OCI-LY3 (cell line): ENCODE results near the gene RAB8B.
"Not testable (repeated sequence)": the region's sequence is repeated elsewhere in the genome, so short reads cannot be mapped to it uniquely, and the experiment has no call there.

Source experiments
- H2AFZ ChIP-seq: fragments of 200-600, 300-600 bp; shearing (Covaris generic); 2 replicates; pipeline ENCODE4 v1.6.0; 2014; ENCODE audit warnings: antibody characterized with exemption, low read depth, low read length
- H3K27ac ChIP-seq: fragments of 200-600, 300-600 bp; sonication (generic); 2 replicates; pipeline ENCODE4 v1.5.1; 2014; ENCODE audit warnings: mild to moderate bottlenecking, low read length, moderate library complexity, mixed read lengths
- H3K27me3 ChIP-seq: fragments of 200-600, 300-600 bp; sonication (generic); 2 replicates; pipeline ENCODE4 v1.6.1; 2014; ENCODE audit warnings: low read depth, low read length, mixed read lengths
- H3K36me3 ChIP-seq: fragments of 200-600, 300-600 bp; sonication (generic); replicated peaks from 2 replicates; pipeline ENCODE3; 2014; ENCODE audit warnings: low read depth, low read length, mixed read lengths
- H3K4me1 ChIP-seq: fragments of 300-600, 200-600 bp; sonication (generic); 2 replicates; pipeline ENCODE4 v1.6.1; 2014; ENCODE audit warnings: low read length, mixed read lengths
- H3K4me2 ChIP-seq: fragments of 200-600, 300-600 bp; sonication (generic); 2 replicates; pipeline ENCODE4 v1.6.1; 2014; ENCODE audit warnings: low read length, mixed read lengths
- H3K4me3 ChIP-seq: fragments of 300-600, 200-600 bp; sonication (generic); 2 replicates; pipeline ENCODE4 v1.5.1; 2014; ENCODE audit warnings: antibody characterized with exemption, mild to moderate bottlenecking, low read length, moderate library complexity
- H3K79me2 ChIP-seq: fragments of 300-600, 200-600 bp; shearing (Covaris generic); 2 replicates; pipeline ENCODE4 v1.6.1; 2014; ENCODE audit warnings: mild to moderate bottlenecking, low read length, mixed read lengths
- H3K9ac ChIP-seq: fragments of 300-600, 200-600 bp; shearing (Covaris generic); 2 replicates; pipeline ENCODE4 v1.6.0; 2014; ENCODE audit warnings: mild to moderate bottlenecking, low read length, moderate library complexity
- H3K9me3 ChIP-seq: fragments of 200-600, 300-600 bp; shearing (Covaris generic); 2 replicates; pipeline ENCODE4 v1.6.1; 2014; ENCODE audit warnings: low read length, mixed read lengths; ENCODE audit not compliant: insufficient read depth
- H4K20me1 ChIP-seq: fragments of 200-600, 300-600 bp; sonication (generic); 2 replicates; pipeline ENCODE4 v1.6.1; 2016; ENCODE audit warnings: low read length, mixed read lengths; ENCODE audit not compliant: insufficient read depth
- CTCF ChIP-seq: fragments of 200-600, 300-600 bp; sonication (generic); IDR thresholded peaks from 2 replicates; pipeline ENCODE4 v1.5.1; 2014; ENCODE audit warnings: antibody characterized with exemption, low read length, low read depth
- EZH2phosphoT487 ChIP-seq: fragments of 200-600 bp; shearing (Covaris generic); IDR thresholded peaks from 2 replicates; pipeline ENCODE4 v1.6.1; 2018; ENCODE audit warnings: antibody characterized with exemption, mixed run types, low read depth

The RAB8B gene

DNA sequence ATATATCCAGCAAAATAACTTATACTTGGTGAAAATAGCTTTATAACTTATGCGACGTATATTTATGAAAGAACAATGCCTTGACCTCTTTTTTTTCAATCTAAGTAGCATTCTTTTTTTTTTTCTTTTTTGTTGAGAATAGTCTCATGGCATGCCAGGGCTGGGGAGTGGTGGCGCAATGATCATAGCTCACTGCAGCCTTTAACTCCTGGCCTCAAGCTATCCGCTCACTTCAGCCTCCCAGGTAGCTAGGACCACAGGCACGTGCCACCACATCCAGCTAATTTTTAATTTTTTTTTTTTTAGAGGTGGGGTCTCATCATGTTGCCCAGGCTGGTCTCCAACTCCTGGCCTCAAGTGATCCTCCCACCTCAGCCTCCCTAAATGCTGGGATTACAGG, 43.5 kb downstream of the RAB8B start:
- H3K4me2 ChIP-seq = no peak overlapping the region
- H3K27ac ChIP-seq = no peak overlapping the region
- no peaks in the 10 kb centered on the region for H3K36me3 ChIP-seq
- no peaks in the 10 kb centered on the region for H3K27me3 ChIP-seq
- peaks cover 7% of the 10 kb centered on the region for H4K20me1 ChIP-seq
- no peak overlapping the region for H3K4me3 ChIP-seq
- H3K4me1 ChIP-seq = peaks cover 9% of the 10 kb centered on the region
- no peaks in the 10 kb centered on the region for H3K79me2 ChIP-seq
- no peaks in the 10 kb centered on the region for H3K9me3 ChIP-seq
- no peak overlapping the region for H2AFZ ChIP-seq
- no peak overlapping the region for H3K9ac ChIP-seq
- TF ChIP-seq EZH2phosphoT487 (no peak), CTCF (no peak)

- Histone ChIP-seq H3K9ac (no peak overlapping the region), H3K4me1 (peaks cover 9% of the 10 kb centered on the region), H3K79me2 (0 out of 2 replicates have a peak, but pooled peaks cover 3% of the 10 kb centered on the region), H3K4me2 (peak overlapping the region; percentile 12; the same call in 1 of the 2 replicates), H3K27me3 (no peaks in the 10 kb centered on the region), H3K9me3 (no peaks in the 10 kb centered on the region), H2AFZ (no peak overlapping the region), H3K27ac (no peak overlapping the region), H4K20me1 (peaks cover 6% of the 10 kb centered on the region), H3K4me3 (no peak overlapping the region), H3K36me3 (no peaks in the 10 kb centered on the region)
- TF ChIP-seq CTCF (no peak), EZH2phosphoT487 (no peak)
These were observed 44.4 kb downstream of the RAB8B start for GRCh38 chr15:63233667-63234423.

- H3K4me3 ChIP-seq = no peak overlapping the region
- no peaks in the 10 kb centered on the region for H3K27me3 ChIP-seq
- peaks cover under 1% of the 10 kb centered on the region; the same call in 1 of the 2 replicates for H4K20me1 ChIP-seq
- H3K36me3 ChIP-seq = no peaks in the 10 kb centered on the region
- no peak overlapping the region for H3K27ac ChIP-seq
- no peaks in the 10 kb centered on the region for H3K9me3 ChIP-seq
- H3K4me2 ChIP-seq = no peak overlapping the region
- TF ChIP-seq EZH2phosphoT487 (no peak), CTCF (no peak)
- H3K9ac ChIP-seq = no peak overlapping the region
- no peak overlapping the region for H2AFZ ChIP-seq
- H3K4me1 ChIP-seq = peaks cover 9% of the 10 kb centered on the region
- H3K79me2 ChIP-seq = 0 out of 2 replicates have a peak, but pooled peaks cover 3% of the 10 kb centered on the region
These were observed 45.1 kb downstream of the RAB8B start for GRCh38 chr15:63234451-63234870.

- peaks cover 9% of the 10 kb centered on the region for H3K4me1 ChIP-seq
- H4K20me1 ChIP-seq = no peaks in the 10 kb centered on the region; the same call in 1 of the 2 replicates
- no peak overlapping the region for H3K4me2 ChIP-seq
- TF ChIP-seq CTCF = no peak
- TF ChIP-seq EZH2phosphoT487 = no peak
- no peaks in the 10 kb centered on the region for H3K9me3 ChIP-seq
- H3K9ac ChIP-seq = no peak overlapping the region
- 0 out of 2 replicates have a peak, but pooled peaks cover 3% of the 10 kb centered on the region for H3K79me2 ChIP-seq
- H2AFZ ChIP-seq = no peak overlapping the region
- H3K4me3 ChIP-seq = no peak overlapping the region
- H3K27me3 ChIP-seq = no peaks in the 10 kb centered on the region
- H3K36me3 ChIP-seq = no peaks in the 10 kb centered on the region
- H3K27ac ChIP-seq = no peak overlapping the region
These were observed 46.9 kb downstream of the RAB8B start for GRCh38 chr15:63236272-63236671.

DNA sequence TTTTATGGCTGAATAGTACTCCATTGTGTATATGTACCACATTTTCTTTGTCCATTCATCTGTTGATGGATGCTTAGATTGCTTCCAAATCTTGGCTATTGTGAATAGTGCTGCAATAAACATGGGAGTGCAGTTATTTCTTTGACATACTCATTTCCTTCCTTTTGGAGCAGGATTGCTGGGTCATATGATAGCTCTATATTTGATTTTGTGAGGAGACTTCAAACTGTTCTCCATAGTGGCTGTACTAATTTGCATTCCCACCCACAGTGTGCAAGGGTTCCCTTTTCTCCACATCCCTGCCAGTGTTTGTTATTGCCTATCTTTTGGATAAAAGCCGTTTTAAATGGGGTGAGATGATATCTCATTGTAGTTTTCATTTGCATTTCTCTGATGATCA, 47.7 kb downstream of the RAB8B start:
- not testable (repeated sequence) for H3K27me3 ChIP-seq, H3K4me1 ChIP-seq, H3K4me2 ChIP-seq, H3K9me3 ChIP-seq, H3K4me3 ChIP-seq, H2AFZ ChIP-seq, H4K20me1 ChIP-seq, H3K9ac ChIP-seq, H3K27ac ChIP-seq, H3K36me3 ChIP-seq, H3K79me2 ChIP-seq
